Trophoblast cell (in vitro differentiated cells and primary cell): Measurements from ENCODE around the gene DNALI1.
A peak's percentile ranks its signal among the peaks of the same experiment; 100 is the strongest.
"Not testable (repeated sequence)": the region's sequence is repeated elsewhere in the genome, so short reads cannot be mapped to it uniquely, and the experiment has no call there.

ENCODE experiments used
- DNase-seq, 2 donors: peaks; one replicate each; pipeline ENCODE4 v3.0.0-alpha.2; 2016
- H2AFZ ChIP-seq: 2 replicates; pipeline ENCODE4 v1.6.1; 2013; ENCODE audit warnings: low read length, moderate library complexity, mild to moderate bottlenecking; ENCODE audit not compliant: insufficient read depth, poor library complexity
- H2AK5ac ChIP-seq: 2 replicates; pipeline ENCODE4 v1.6.1; 2013; ENCODE audit warnings: mild to moderate bottlenecking, low read length
- H2BK120ac ChIP-seq: 2 replicates; pipeline ENCODE4 v1.6.1; 2013; ENCODE audit warnings: low read length, mild to moderate bottlenecking, moderate library complexity; ENCODE audit not compliant: insufficient read depth, poor library complexity
- H2BK12ac ChIP-seq: 2 replicates; pipeline ENCODE4 v1.6.1; 2013; ENCODE audit warnings: mild to moderate bottlenecking, low read length, moderate library complexity
- H2BK5ac ChIP-seq: 2 replicates; pipeline ENCODE4 v1.6.1; 2013; ENCODE audit warnings: low read length, low read depth, moderate library complexity, mild to moderate bottlenecking; ENCODE audit not compliant: poor library complexity
- H3K14ac ChIP-seq: 2 replicates; pipeline ENCODE4 v1.6.1; 2013; ENCODE audit warnings: mild to moderate bottlenecking, low read length
- H3K18ac ChIP-seq: 2 replicates; pipeline ENCODE4 v1.6.1; 2013; ENCODE audit warnings: mild to moderate bottlenecking, low read length
- H3K23ac ChIP-seq: 2 replicates; pipeline ENCODE4 v1.6.1; 2013; ENCODE audit warnings: low read length
- H3K27ac ChIP-seq: 2 replicates; pipeline ENCODE4 v1.5.1; 2013; ENCODE audit warnings: low read depth, mild to moderate bottlenecking, inconsistent platforms, low read length, moderate library complexity
- H3K27me3 ChIP-seq: 2 replicates; pipeline ENCODE4 v1.6.1; 2013; ENCODE audit warnings: inconsistent platforms, mild to moderate bottlenecking, low read length, moderate library complexity; ENCODE audit not compliant: insufficient read depth
- H3K36me3 ChIP-seq, 2 experiments: 1 replicate in 1 of 2; 2 replicates in 1 of 2; pipeline ENCODE4 v1.6.1; 2013; ENCODE audit warnings: low read length in 2 of 2, mild to moderate bottlenecking in 2 of 2, moderate library complexity in 1 of 2; ENCODE audit not compliant: insufficient read depth in 2 of 2, control insufficient read depth in 1 of 2
- H3K4ac ChIP-seq: 2 replicates; pipeline ENCODE4 v1.6.1; 2013; ENCODE audit warnings: low read depth, mild to moderate bottlenecking, low read length, moderate library complexity
- H3K4me1 ChIP-seq, 2 experiments: 1 replicate in 1 of 2; 2 replicates in 1 of 2; pipeline ENCODE4 v1.6.1; 2013; ENCODE audit warnings: low read length in 2 of 2, mild to moderate bottlenecking in 2 of 2, moderate library complexity in 1 of 2; ENCODE audit not compliant: insufficient read depth in 2 of 2, control insufficient read depth in 1 of 2
- H3K4me2 ChIP-seq: 2 replicates; pipeline ENCODE4 v1.6.1; 2013; ENCODE audit warnings: inconsistent platforms, mild to moderate bottlenecking, low read length, moderate library complexity
- H3K4me3 ChIP-seq: 2 replicates; pipeline ENCODE4 v1.5.1; 2013; ENCODE audit warnings: mild to moderate bottlenecking, low read depth, low read length, inconsistent platforms
- H3K79me1 ChIP-seq: one replicate; pipeline ENCODE4 v1.6.1; 2013; ENCODE audit warnings: low read length
- H3K79me2 ChIP-seq: 2 replicates; pipeline ENCODE4 v1.6.1; 2013; ENCODE audit warnings: low read length, mild to moderate bottlenecking; ENCODE audit not compliant: control insufficient read depth, insufficient read depth, poor library complexity
- H3K9ac ChIP-seq: 2 replicates; pipeline ENCODE4 v1.6.1; 2013; ENCODE audit warnings: mild to moderate bottlenecking, low read length
- H3K9me3 ChIP-seq: 2 replicates; pipeline ENCODE4 v1.6.1; 2013; ENCODE audit warnings: low read depth, mild to moderate bottlenecking, control low read depth, inconsistent platforms, low read length; ENCODE audit not compliant: insufficient read depth
- H4K12ac ChIP-seq: 2 replicates; pipeline ENCODE4 v1.6.1; 2013; ENCODE audit warnings: low read depth, mild to moderate bottlenecking, low read length, moderate library complexity
- H4K8ac ChIP-seq: 2 replicates; pipeline ENCODE4 v1.6.1; 2013; ENCODE audit warnings: low read depth, mild to moderate bottlenecking, low read length, moderate library complexity
- H4K91ac ChIP-seq: one replicate; pipeline ENCODE4 v1.6.1; 2013; ENCODE audit warnings: low read depth, mild to moderate bottlenecking, low read length, moderate library complexity
- WGBS: extraction: QIAGEN DNeasy Blood & Tissue Kit; methylation state at CpG from one replicate; pipeline ENCODE4 v1.1.7; 2013; ENCODE audit warnings: missing lambda C conversion rate; ENCODE audit not compliant: insufficient read length, insufficient coverage; ENCODE audit errors: extremely low coverage; 5-methylcytosine and 5-hydroxymethylcytosine counted together

DNALI1 gene

DNA sequence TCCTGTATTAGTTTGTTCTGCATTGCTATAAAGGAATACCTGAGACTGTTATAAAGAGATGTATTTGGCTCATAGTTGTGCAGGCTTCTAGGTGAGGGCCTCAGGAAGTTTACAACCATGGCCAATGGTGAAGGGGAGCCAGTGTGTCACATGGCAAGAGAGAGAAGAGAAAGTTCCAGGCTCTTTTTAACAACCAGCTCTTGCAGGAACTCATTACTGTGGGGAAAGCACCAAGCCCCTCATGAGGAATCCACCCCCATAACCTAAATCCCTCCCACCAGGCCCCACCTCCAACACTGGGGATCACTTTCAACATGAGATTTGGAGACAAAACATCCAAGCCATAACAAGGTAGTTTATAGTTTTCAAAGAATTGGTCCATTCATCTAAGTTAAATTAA, 37.1 kb upstream of the DNALI1 start:
- Histone ChIP-seq H3K23ac (no peak overlapping the region), H4K8ac (no peak overlapping the region), H3K9ac (no peak overlapping the region), H3K4me1 (no peaks in the 10 kb centered on the region), H3K4me3 (no peak overlapping the region), H2AFZ (no peak overlapping the region), H3K14ac (no peak overlapping the region), H2BK12ac (no peak overlapping the region), H3K4me2 (no peak overlapping the region), H3K79me2 (peaks cover 2% of the 10 kb centered on the region), H2BK120ac (no peak overlapping the region), H4K12ac (no peak overlapping the region), H3K36me3 (no peaks in the 10 kb centered on the region), H4K91ac (no peak overlapping the region), H3K4ac (no peak overlapping the region), H3K27me3 (no peaks in the 10 kb centered on the region), H3K9me3 (no peaks in the 10 kb centered on the region), H2AK5ac (no peak overlapping the region), H3K18ac (no peak overlapping the region), H3K79me1 (peaks cover 3% of the 10 kb centered on the region), H3K27ac (no peak overlapping the region), H2BK5ac (no peak overlapping the region)
- DNase-seq: no peak

DNA sequence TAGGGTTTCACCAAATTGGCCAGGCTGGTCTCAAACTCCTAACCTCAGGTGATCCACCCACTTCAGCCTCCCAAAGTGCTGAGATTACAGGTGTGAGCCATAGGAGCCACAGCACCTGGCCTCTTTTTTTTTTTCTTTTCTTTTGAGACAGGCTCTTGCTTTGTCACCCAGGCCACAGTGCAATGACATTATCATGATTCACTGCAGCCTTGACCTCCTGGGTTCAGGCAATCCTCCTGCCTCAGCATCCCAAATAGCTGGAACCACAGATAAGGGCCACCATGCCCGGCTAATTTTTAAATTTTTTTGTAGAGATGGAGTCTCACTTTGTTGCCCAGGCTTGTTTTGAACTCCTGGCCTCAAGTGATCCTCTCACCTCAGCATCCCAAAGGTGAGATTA, 26.9 kb upstream of the DNALI1 start:
- not testable (repeated sequence) for H2AFZ ChIP-seq, H3K27ac ChIP-seq, H3K27me3 ChIP-seq, H4K8ac ChIP-seq, H3K4me1 ChIP-seq, H3K9ac ChIP-seq, H3K9me3 ChIP-seq, H3K14ac ChIP-seq, H3K79me2 ChIP-seq, H2BK120ac ChIP-seq, H3K79me1 ChIP-seq, H3K4me3 ChIP-seq, H3K36me3 ChIP-seq, H2BK5ac ChIP-seq, H3K18ac ChIP-seq, H3K4ac ChIP-seq, H2AK5ac ChIP-seq, H4K91ac ChIP-seq, H3K4me2 ChIP-seq, H4K12ac ChIP-seq, H3K23ac ChIP-seq, H2BK12ac ChIP-seq
- no CpG with 5 or more reads among the region's 1 CpG for WGBS
- DNase-seq: peak; percentile 21 to 48

DNA sequence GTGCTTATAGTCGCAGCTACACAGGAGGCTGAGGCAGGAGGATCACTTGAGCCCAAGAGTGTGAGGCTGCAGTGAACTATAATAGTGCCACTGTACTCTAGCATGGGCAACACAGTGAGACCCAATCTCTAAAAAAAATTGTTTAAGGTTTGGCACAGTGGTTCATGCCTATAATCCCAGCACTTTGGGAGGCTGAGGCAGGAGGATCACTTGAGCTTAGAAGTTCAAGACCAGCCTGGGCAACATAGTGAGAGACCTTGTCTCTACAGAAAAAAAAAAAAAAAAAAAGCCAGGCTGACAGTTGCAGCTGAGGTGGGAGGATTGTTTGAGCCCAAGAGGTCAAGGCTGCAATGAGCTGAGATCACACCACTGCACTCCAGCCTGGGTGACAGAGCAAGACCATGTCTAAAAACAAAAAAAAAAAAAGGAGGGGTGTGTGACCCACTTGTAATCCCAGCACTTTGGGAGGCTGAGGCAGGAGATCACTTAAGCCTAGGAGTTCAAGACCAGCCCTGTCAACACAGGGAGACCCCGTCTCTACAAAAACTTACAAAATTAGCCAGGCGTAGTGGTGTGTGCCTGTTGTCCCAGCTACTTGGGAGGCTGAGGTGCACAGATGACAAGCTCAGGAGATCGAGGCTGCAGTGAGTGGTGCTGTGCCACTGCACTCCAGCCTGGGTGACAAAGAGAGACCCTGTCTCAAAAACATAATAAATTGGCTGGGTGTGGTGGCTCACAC, 24.2 kb upstream of the DNALI1 start:
- not testable (repeated sequence) for H3K4me1 ChIP-seq, H3K18ac ChIP-seq, H3K9ac ChIP-seq, H3K79me1 ChIP-seq, H3K9me3 ChIP-seq, H2AK5ac ChIP-seq, H3K4me3 ChIP-seq, H2BK120ac ChIP-seq, H3K4me2 ChIP-seq, H4K12ac ChIP-seq, H3K27ac ChIP-seq, H4K91ac ChIP-seq, H4K8ac ChIP-seq, H2AFZ ChIP-seq, H3K79me2 ChIP-seq, H3K27me3 ChIP-seq, H2BK5ac ChIP-seq, H2BK12ac ChIP-seq, H3K14ac ChIP-seq, H3K4ac ChIP-seq, H3K23ac ChIP-seq
- H3K36me3 ChIP-seq: peaks cover 0 to 10% of the 10 kb centered on the region in 2 experiments
- peak in 1 of 2 donors; percentile 18 for DNase-seq
- no CpG with 5 or more reads among the region's 4 CpGs for WGBS

DNA sequence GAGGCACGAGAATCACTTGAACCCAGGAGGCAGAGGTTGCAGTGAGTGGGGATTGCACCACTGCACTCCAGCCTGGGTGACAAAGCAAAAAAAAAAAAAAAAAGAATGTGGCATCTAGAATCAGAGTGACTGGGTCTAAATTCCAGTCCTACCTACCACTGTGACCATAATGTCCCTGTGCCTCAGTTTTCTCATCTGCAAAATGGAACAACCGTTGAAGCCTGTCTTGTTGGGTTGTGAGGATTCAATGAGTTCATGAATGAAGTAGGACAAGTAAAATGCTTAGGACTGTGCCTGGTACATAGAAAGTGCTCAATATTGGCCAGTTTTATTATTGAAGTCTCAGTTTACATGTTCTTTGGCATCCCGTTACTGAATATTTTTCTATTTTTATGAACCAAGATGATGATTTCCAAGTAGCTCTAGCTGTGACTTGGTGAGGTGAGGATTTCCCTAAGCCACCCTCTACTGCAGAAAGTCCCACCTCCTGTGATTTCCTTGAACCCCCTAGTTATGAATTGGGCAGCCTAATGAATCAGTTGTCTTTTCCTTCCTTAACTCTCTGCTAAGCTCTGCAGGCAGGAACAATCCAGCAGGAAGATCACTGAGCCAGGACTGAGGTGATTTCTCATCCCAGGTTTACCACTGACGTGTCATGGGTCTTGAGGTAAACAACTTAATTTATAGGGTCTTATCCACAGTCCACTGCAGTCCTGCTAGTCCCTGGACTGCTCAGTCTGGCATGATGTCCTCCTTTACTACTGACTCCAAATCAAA, 23.2 kb upstream of the DNALI1 start:
- no peak overlapping the region for H2AFZ ChIP-seq
- no peak overlapping the region for H3K9ac ChIP-seq
- no peak overlapping the region for H3K4me2 ChIP-seq
- H3K36me3 ChIP-seq: peaks cover 2 to 16% of the 10 kb centered on the region in 2 experiments
- no peak overlapping the region for H3K27ac ChIP-seq
- peaks cover 0 to 3% of the 10 kb centered on the region in 2 experiments for H3K4me1 ChIP-seq
- H3K14ac ChIP-seq: no peak overlapping the region
- H3K9me3 ChIP-seq: no peaks in the 10 kb centered on the region
- H2BK120ac ChIP-seq: no peak overlapping the region
- H3K4ac ChIP-seq: no peak overlapping the region
- no peak overlapping the region for H3K23ac ChIP-seq
- H3K79me1 ChIP-seq: no peaks in the 10 kb centered on the region
- H3K27me3 ChIP-seq: no peaks in the 10 kb centered on the region
- H4K12ac ChIP-seq: no peak overlapping the region
- no peak overlapping the region for H3K4me3 ChIP-seq
- WGBS: no CpG with 5 or more reads among the region's 4 CpGs
- no peak overlapping the region for H2BK5ac ChIP-seq
- H3K18ac ChIP-seq: no peak overlapping the region
- no peak overlapping the region for H2BK12ac ChIP-seq
- H2AK5ac ChIP-seq: no peak overlapping the region
- H4K8ac ChIP-seq: no peak overlapping the region
- no peak for DNase-seq
- H4K91ac ChIP-seq: no peak overlapping the region
- H3K79me2 ChIP-seq: no peaks in the 10 kb centered on the region
